HepG2 (cell line): ENCODE results near the gene NUBP1. TPM values are rescaled to one million over a fixed set of nuclear protein-coding genes. Genes with fewer than 3 reads are reported as not detected.

ENCODE experiments used
- ARNT2 ChIP-seq: sonication (generic); formaldehyde crosslinking; IDR thresholded peaks from 2 replicates; pipeline ENCODE4 v1.8.0; 2022; ENCODE audit warnings: mild to moderate bottlenecking, low read depth, missing genetic modification reagents, moderate library complexity
- ARNTL ChIP-seq: sonication (generic); formaldehyde crosslinking; IDR thresholded peaks from 2 replicates; pipeline ENCODE4 v1.4.0; 2020; ENCODE audit warnings: mild to moderate bottlenecking, missing genetic modification reagents
- ATF6 ChIP-seq: sonication (generic); formaldehyde crosslinking; conservative IDR thresholded peaks from 2 replicates; pipeline ENCODE4 v1.4.0; 2020; ENCODE audit warnings: missing genetic modification reagents
- CSRNP2 ChIP-seq: sonication (generic); formaldehyde crosslinking; conservative IDR thresholded peaks from 2 replicates; pipeline ENCODE4 v1.8.0; 2022; ENCODE audit warnings: low read depth, missing genetic modification reagents
- DPF2 ChIP-seq: sonication (generic); formaldehyde crosslinking; IDR thresholded peaks from 2 replicates; pipeline ENCODE4 v1.4.0; 2020; ENCODE audit warnings: mild to moderate bottlenecking, low read depth, missing genetic modification reagents, borderline replicate concordance
- ELF4 ChIP-seq: sonication (generic); formaldehyde crosslinking; IDR thresholded peaks from 2 replicates; pipeline ENCODE4 v1.5.0; 2020; ENCODE audit warnings: missing genetic modification reagents, mild to moderate bottlenecking, moderate library complexity, borderline replicate concordance
- HNF4G ChIP-seq, 2 experiments: sonication (generic) in 1 of 2; formaldehyde crosslinking in 1 of 2; IDR thresholded peaks; 2 replicates each; pipeline versions ENCODE4 v1.4.0 to v1.6.1; 2011 to 2020; ENCODE audit warnings: borderline replicate concordance in 2 of 2, low read depth in 2 of 2, mild to moderate bottlenecking in 2 of 2, low read length in 1 of 2, missing genetic modification reagents in 1 of 2, moderate library complexity in 1 of 2
- ISX ChIP-seq: sonication (generic); formaldehyde crosslinking; conservative IDR thresholded peaks from 2 replicates; pipeline ENCODE4 v1.5.0; 2020; ENCODE audit warnings: missing genetic modification reagents
- NRL ChIP-seq: sonication (generic); formaldehyde crosslinking; IDR thresholded peaks from 2 replicates; pipeline ENCODE4 v1.5.0; 2020; ENCODE audit warnings: missing genetic modification reagents, mild to moderate bottlenecking, moderate library complexity, borderline replicate concordance
- PHF21A ChIP-seq: sonication (generic); formaldehyde crosslinking; IDR thresholded peaks from 2 replicates; pipeline ENCODE4 v1.5.0; 2020; ENCODE audit warnings: mild to moderate bottlenecking, missing genetic modification reagents
- RFXAP ChIP-seq: sonication (generic); formaldehyde crosslinking; IDR thresholded peaks from 2 replicates; pipeline ENCODE4 v1.4.0; 2020; ENCODE audit warnings: missing genetic modification reagents, borderline replicate concordance
- ZBTB43 ChIP-seq: sonication (generic); formaldehyde crosslinking; conservative IDR thresholded peaks from 2 replicates; pipeline ENCODE4 v1.4.0; 2020; ENCODE audit warnings: missing genetic modification reagents
- ZBTB7A ChIP-seq: sonication (generic); formaldehyde crosslinking; IDR thresholded peaks from 2 replicates; pipeline ENCODE4 v1.8.0; 2022; ENCODE audit warnings: mild to moderate bottlenecking, missing genetic modification reagents
- ZGPAT ChIP-seq: IDR thresholded peaks from 2 replicates; pipeline ENCODE4 v1.6.1; 2016; ENCODE audit warnings: mild to moderate bottlenecking
- ZNF101 ChIP-seq: sonication (generic); formaldehyde crosslinking; IDR thresholded peaks from 2 replicates; pipeline ENCODE4 v1.4.0; 2020; ENCODE audit warnings: mild to moderate bottlenecking, low read depth, missing genetic modification reagents, borderline replicate concordance
- ZNF276 ChIP-seq: sonication (generic); formaldehyde crosslinking; IDR thresholded peaks from 2 replicates; pipeline ENCODE4 v1.4.0; 2020; ENCODE audit warnings: mild to moderate bottlenecking, low read depth, missing genetic modification reagents
- ZNF335 ChIP-seq: sonication (generic); formaldehyde crosslinking; IDR thresholded peaks from 2 replicates; pipeline ENCODE4 v1.4.0; 2020; ENCODE audit warnings: missing genetic modification reagents
- ZNF720 ChIP-seq: sonication (generic); formaldehyde crosslinking; IDR thresholded peaks from 2 replicates; pipeline ENCODE4 v1.4.0; 2020; ENCODE audit warnings: missing genetic modification reagents
- ZNF816 ChIP-seq: sonication (generic); formaldehyde crosslinking; IDR thresholded peaks from 2 replicates; pipeline ENCODE4 v1.8.0; 2022; ENCODE audit warnings: missing genetic modification reagents, mild to moderate bottlenecking, borderline replicate concordance
- polyA plus RNA-seq, 8 experiments: library from polyadenylated mRNA; depleted of rRNA in 3 of 8; stranded (reverse) in 7 of 8; unstranded in 1 of 8; fragments of >200 nt; fragmentation: Illumina TruSeq in 4 of 8; extraction: Trizol in 4 of 8; gene quantifications; 2 replicates each; pipeline versions ENCODE4 v1.2.1 to v1.2.3, GENCODE V29; 2011 to 2016; ENCODE audit warnings: low read depth in 4 of 8, missing spikeins in 1 of 8, mixed read lengths in 1 of 8; ENCODE audit not compliant: insufficient read depth in 1 of 8
- total RNA-seq, 5 experiments: library from RNA; depleted of rRNA; stranded (reverse); fragments of >200 nt; fragmentation: Illumina TruSeq; extraction: Trizol; gene quantifications; 2 replicates each; pipeline ENCODE4 v1.2.3, GENCODE V29; 2016; ENCODE audit warnings: low read depth in 1 of 5

The NUBP1 gene
- total and polyA plus RNA-seq, 2 of the 13 experiments (the other 11 are each of a cell fraction or from before 2014, with no cell fraction given) = 53.5 to 70.4 TPM

GRCh38 chr16:10728003-10728887 lies 15.4 kb upstream of the NUBP1 start (continued):
- no peak for TF ChIP-seq ZBTB7A (CRISPR knock-in tag)
- TF ChIP-seq ZNF720 (CRISPR knock-in tag) = no peak
- 0 out of 2 replicates have a peak, but pooled peaks have one; percentile 40 for TF ChIP-seq ZBTB43 (CRISPR knock-in tag)
- no peak for TF ChIP-seq ZNF101
- 0 out of 2 replicates have a peak, but pooled peaks have one; percentile 69 for TF ChIP-seq ATF6 (CRISPR knock-in tag)
- TF ChIP-seq ELF4 (CRISPR knock-in tag) = no peak
- no peak for TF ChIP-seq ZNF335 (CRISPR knock-in tag)
- 0 out of 2 replicates have a peak, but pooled peaks have one; percentile 80 for TF ChIP-seq ZNF276 (CRISPR knock-in tag)
- TF ChIP-seq ZGPAT (CRISPR knock-in tag) = peak; percentile 78; the same call in 1 of the 2 replicates
- peak; percentile 84 for TF ChIP-seq HNF4G (IDR thresholded peaks at IDR 0.05; ENCODE audit: borderline replicate concordance, low read depth, low read length)
- TF ChIP-seq HNF4G (CRISPR knock-in tag; IDR thresholded peaks at IDR 0.05; ENCODE audit: borderline replicate concordance, low read depth) = peak; percentile 81; the same call in 1 of the 2 replicates
- TF ChIP-seq NRL = 0 out of 2 replicates have a peak, but pooled peaks have one; percentile 66
- no peak for TF ChIP-seq ISX (CRISPR knock-in tag)
- no peak for TF ChIP-seq ZNF816
- TF ChIP-seq PHF21A (CRISPR knock-in tag) = no peak
- no peak for TF ChIP-seq RFXAP (CRISPR knock-in tag)
- no peak for TF ChIP-seq CSRNP2
- no peak for TF ChIP-seq ARNTL (CRISPR knock-in tag)
- TF ChIP-seq ARNT2 (CRISPR knock-in tag) = no peak
- peak; percentile 26; the same call in 1 of the 2 replicates for TF ChIP-seq DPF2 (CRISPR knock-in tag)
